H1 (cell line): ENCODE measurements around the gene RSAD1. TPM values are rescaled to one million over a fixed set of nuclear protein-coding genes. Genes with fewer than 3 reads are reported as not detected.

ENCODE experiments used
- ASH2L ChIP-seq: fragments of 200-600, 300-600 bp; sonication (generic); IDR thresholded peaks from one replicate; pipeline ENCODE4 v1.7.1; 2017; ENCODE audit warnings: low read length
- SIRT6 ChIP-seq: IDR thresholded peaks from one replicate; pipeline ENCODE4 v1.7.1; 2012; ENCODE audit warnings: low read length, inconsistent platforms
- polyA plus RNA-seq, 7 experiments: library from polyadenylated mRNA; depleted of rRNA in 3 of 7; stranded (reverse) in 5 of 7; unstranded in 2 of 7; fragments of >200 nt in 5 of 7; fragments of 200-250 nt in 2 of 7; gene quantifications; 1 replicate in 5 of 7; 2 replicates in 1 of 7; 4 replicates in 1 of 7; pipeline versions ENCODE4 v1.2.1 to v1.2.3, GENCODE V29; 2011 to 2013; ENCODE audit warnings: missing spikeins in 2 of 7, mixed read lengths in 2 of 7
- total RNA-seq: library from RNA; stranded (reverse); fragmentation: NEBNext Ultra II Directional; extraction: Animal tissue kit (Norgen Biotek cat#: 25700); gene quantifications from 2 replicates; pipeline ENCODE4 v1.2.1, GENCODE V29; 2021

The RSAD1 gene
- total and polyA plus RNA-seq, 2 of the 8 experiments (the other 6 are each of a cell fraction or from before 2014, with no cell fraction given): 17.9 to 33.5 TPM

DNA sequence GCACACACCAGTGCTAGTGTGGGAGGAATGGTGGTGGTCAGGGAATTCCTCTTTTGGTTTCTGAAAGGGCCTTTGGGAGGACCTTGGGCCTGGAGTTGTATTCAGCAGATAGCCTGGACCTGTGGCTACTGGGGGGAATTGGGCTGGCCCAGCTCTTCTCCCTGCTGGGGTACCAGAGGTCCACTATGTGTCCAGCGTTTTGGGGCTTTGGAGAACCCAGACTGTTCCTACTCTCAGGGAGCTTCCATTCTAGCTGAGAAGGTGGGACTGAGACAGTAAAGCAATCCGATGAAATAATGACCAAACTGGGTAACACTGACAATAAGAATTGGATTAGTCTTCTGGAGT, 56.3 kb downstream of the RSAD1 start (continued):
- TF ChIP-seq SIRT6 (no peak), ASH2L (no peak)
